GM18502 (cell line): ENCODE measurements around the gene NUDT7.
A peak's percentile ranks its signal among the peaks of the same experiment; 100 is the strongest.

Source experiments
- ATAC-seq: cut with Tn5 transposase; IDR thresholded peaks from one replicate; pipeline ENCODE4 v1.9.1; 2021; ENCODE audit warnings: mild to moderate bottlenecking; ENCODE audit not compliant: unreplicated experiment, poor library complexity

Gene NUDT7

DNA sequence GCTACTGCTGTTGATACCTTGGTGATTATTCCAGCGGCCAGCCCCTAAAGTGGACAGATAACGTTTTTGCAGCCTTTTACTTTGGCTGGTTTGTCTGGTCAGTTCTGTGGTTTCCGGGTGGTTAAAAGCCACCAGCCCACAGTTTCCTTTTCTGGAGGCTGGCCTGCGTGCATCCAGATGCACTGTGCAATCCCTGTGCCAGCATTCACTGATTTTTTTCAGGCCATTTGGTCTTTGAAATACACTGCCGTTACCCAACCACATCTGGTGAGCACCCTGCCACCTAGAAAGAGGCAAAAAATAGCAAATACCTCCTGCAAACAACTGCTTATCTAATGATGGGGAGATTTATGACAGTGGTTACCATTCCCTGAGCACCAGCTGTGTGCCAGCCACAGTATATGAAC lies 797 bp downstream of the NUDT7 start:
- peak; percentile 16 for ATAC-seq

DNA sequence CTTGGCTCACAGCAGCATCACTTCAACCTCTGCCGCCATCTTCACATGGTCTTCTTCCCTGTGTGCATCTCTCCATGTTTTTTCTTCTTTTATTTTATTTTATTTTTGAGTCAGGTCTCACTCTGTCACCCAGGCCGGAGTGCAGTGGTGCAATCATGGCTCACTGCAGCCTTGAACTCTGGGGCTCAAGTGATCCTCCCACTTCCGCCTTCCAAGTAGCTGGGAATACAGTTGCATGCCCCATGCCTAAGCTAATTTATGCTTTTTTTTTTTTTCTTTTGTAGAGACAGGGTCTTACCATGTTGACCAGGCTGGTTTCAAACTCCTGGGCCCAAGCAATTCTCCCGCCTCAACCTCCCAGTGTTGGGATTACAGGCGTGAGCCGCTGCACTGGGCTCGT lies 1.9 kb downstream of the NUDT7 start:
- ATAC-seq, result no peak

DNA sequence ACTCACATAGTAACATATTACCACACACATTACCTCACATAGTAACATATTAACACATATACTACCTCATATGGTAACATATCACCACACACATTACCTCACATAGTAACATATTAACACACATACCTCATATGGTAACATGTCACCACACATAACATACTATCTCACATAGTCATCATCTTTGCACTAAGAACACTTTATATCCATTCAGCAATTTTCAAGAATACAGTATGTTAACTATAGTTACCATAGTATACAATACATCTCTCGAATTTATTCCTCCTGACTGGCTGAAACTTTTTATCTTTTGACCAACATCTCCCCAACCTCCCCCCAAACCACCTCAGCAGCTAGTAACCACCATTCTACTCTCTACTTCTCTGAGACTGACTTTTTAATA lies 7.6 kb downstream of the NUDT7 start:
- no peak for ATAC-seq

DNA sequence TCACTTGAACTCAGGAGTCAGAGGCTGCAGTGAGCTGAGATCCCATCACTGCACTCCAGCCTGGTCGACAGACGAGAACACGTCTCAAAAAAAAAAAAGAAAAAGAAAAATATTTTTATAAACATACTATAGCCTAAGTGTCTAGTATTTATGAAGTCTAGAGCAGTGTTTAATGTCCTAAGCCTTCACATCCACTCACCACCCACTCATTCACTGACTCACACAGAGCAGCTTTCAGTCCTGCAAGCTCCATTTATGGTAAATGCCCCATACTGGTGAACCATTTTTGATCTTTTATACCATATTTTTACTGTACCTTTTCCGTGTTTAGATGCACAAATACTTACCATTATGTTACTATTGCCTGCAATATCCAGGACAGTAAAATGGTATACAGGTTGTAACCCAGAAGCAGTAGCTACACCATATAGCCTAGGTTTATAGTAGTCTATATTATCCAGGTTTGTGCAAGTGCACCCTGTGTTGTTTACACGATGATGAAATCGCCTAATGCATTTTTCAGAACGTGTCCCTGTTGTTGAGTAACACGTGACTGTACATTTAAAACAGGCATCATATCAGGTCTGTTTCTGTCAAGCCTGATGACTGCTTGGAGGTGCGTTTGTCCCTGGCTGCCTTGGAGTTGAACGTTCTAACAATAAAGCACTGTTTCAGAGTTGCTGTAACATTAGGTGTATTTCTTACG lies 10.1 kb downstream of the NUDT7 start:
- ATAC-seq, result no peak

DNA sequence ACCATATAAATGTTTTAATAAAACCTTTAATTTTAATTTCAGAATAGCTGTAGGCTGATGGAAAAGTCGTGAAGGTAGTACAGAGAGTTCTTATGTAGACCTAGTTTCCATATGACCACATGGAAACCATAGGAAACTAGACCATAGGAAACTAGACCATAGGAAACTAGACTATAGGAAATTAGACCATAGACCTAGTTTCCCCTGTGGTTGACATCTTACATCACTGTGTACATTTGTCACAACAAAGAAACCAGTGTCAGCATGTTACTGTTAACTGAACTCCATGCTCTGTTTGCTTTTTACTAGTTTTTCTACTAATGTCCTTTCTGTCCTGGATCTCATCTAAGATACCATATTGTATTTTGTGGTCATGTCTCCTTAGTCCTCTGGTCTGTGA lies 14.6 kb downstream of the NUDT7 start:
- peak; percentile 92 for ATAC-seq

DNA sequence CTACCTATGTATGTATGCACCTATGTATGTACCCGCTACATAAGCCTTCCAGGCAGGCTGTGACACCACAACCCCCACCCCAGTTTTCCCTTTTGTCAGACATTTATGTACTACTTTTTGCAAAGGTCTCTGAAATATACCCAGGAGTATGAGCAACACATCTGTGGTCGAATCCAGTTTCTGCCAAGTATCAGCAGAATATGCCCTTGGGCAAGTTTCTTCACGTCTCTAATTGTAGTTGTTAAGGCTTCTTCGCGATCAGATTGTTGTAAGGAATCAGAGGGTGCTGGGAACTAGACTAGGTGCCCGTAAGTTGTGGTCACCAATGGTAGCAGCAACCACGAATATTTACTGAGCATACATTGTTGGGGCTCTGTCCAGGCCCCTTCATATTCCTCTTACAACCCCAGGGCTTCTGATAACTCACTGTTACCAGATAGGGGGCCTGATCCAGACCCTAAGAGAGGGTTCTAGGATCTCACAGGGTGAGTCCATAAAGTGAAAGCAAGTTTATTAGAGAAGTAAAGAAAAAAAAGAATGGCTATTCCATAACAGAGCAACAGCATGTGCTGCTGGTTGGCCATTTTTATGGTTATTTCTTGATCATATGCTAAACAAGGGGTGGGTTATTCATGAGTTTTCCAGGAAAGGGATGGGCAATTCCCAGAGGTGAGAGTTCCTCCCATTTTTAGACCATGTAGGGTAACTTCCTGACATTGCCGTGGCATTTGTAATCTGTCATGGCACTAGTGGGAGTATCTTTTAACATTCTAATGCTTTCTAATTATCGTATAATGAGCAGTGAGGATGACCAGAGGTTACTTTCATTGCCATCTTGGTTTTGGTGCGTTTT lies 16.6 kb downstream of the NUDT7 start:
- ATAC-seq, result no peak

DNA sequence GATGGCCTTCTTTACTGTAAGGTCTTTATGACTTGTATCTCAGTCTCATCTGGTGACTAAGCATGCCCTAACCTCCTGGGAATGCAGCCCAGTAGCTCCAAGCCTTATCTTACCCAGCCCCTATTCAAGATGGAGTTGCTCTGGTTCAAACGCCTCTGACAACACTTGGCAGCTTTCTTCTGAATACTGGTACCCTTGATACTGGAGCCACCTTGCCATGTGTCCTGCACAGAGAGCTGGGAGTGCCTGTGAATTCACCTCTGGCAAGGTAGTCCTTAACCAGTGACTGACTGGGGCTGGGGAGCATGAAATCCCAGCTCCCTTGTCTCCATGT lies 17.2 kb downstream of the NUDT7 start:
- no peak for ATAC-seq

DNA sequence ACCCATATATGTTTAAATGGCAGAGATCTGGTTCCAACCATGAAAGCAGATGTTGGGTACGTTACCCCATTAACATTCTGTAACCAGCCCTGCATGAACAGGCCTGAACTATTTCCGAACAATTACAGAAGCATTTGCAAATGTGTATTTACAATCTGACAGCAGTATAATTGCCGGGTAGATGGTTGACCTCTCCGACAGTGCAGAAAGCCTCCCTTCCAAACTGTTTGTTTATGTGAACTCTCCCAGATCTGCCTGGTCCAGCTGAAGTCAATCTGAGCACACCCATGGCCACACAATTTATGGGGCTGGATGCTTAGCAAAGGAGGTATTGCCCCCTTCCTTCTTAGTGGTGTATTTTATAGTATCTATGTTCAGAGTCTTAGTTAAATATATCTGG lies 21.8 kb downstream of the NUDT7 start:
- no peak for ATAC-seq

DNA sequence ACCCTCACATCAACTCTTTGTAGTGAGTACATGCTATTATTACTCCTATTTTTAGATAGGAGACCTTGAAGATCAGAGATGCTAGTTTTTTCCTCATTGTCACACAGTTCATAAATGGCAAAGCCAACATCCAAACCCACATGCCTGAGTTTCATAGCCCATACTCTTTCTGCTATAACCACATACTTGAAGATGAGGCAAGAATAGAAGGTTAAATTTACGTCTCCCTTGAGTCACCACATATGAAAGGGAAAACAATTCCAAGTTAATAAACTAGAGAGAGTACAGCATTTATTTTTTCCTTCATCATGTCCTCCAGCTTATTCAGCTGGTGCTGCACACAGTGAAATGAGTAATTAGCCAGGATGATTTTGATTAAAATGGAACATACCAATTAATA lies 23.7 kb downstream of the NUDT7 start:
- ATAC-seq, result no peak

DNA sequence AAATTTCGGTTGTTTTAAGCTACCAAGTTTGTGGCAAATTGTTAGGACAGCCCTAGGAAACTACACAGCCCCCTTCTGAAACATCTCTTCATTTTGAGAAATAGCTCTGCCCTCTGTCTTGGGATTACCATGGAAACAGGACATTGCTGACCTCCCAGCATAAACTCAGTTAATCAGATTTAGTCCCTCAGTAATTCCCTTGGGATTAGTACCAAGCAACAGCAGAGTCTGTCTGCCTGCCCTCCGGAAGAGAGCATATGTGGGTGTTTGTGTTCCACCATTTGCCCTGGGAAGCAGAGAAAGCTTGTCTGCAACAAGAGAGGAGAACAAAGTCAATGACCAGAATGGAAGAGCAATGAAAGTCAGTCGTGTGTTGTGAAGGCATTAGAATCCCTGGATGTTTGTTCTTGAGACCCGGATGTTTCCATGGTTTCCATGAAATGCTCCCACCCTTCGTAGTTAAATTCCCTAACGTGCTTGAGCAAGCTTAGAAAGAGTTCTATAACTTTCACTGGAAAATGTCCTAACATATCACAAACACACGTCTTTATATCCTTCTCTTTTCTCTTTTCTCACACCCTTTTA lies 26.2 kb downstream of the NUDT7 start:
- no peak for ATAC-seq

DNA sequence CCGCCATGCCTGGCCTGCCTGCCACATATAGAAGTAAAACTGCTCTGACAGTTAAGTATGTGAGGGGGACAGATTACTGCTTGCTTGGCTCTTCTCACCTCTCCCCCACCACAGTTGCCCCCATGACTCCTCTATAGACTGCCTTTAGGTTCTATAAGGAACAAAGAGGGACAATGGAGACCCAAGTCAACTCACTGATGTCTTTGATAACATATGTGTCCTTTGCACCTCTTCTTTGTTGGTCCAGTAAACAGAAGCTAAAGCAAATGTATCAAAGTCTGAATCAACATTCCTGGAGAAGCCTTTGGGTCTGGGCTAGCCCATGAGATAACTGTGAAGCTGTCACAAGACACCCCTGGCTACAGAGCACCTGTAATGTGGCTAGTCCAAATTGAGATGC lies 27.1 kb downstream of the NUDT7 start:
- ATAC-seq, result no peak

DNA sequence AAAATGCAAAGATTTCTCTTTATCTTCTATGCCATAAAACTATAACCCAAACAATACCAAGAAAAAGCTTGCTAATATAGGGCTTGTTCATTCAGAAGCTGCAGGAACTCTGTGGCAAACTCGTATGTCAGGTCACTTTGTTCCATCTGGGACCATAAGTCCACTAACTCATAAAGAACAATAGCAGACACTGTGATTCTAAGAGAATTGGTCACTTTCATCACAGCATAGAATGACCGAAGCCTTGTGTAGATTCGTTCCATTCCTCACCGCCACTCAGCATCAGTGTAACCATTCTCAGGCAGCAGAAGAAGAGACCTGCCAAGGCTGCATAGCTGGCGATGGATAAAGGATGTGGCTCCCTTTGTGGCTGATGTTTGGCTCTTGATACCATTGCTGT lies 35.7 kb downstream of the NUDT7 start:
- no peak for ATAC-seq

DNA sequence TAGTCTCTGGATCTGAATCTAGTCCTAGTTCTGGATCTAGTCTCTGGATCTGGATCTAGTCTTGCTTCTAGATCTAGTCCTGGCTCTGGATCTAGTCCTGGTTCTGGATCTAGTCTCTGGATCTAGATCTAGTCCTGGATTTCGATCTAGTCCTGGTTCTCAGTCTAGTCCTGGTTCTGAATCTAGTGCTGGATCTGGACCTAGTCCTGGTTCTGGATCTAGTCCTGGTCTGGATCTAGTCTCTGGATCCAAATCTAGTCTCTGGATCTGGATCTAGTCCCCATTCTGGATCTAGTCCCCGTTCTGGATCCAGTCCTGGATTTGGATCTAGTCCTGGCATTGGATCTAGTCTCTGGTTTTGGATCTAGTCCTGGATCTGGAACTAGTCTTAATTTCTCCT lies 36.2 kb downstream of the NUDT7 start:
- ATAC-seq, result no peak

DNA sequence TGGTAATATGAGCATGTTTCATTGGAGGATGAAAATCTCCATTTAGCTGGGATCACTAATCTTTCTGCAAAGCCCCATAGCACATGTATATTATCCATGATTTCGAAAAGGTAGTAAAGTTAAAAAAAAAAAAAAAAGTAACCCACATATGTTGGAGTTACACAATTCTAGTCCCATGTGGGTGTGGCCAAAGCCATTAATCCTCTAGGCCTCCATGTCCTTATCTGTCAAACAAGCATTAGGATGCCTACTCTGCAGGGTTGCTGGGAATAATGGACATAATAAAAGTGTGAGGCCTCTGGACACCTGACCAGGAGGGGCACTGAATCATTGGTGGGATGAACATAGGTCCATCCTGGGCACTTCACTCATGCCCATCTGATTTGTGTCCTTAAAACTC lies 36.9 kb downstream of the NUDT7 start:
- no peak for ATAC-seq

DNA sequence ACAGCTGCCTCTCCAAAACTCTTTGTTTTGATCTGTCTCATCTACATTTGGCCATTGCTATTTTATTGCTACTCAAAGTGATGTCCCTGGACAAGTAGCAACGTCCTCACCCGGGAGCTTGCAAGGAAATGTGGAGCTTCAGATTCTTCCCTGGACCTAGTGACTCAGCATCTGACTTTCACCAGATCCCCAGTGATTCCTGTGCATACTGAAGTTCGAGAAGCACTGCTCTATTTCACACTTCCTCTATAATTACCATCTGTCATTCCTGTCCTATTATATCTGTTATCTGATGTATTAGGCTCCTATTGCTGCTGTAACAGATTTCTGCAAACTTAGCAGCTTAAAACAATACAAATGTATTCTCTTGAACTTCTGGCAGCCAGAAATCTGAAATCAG lies 37.5 kb downstream of the NUDT7 start:
- no peak for ATAC-seq

DNA sequence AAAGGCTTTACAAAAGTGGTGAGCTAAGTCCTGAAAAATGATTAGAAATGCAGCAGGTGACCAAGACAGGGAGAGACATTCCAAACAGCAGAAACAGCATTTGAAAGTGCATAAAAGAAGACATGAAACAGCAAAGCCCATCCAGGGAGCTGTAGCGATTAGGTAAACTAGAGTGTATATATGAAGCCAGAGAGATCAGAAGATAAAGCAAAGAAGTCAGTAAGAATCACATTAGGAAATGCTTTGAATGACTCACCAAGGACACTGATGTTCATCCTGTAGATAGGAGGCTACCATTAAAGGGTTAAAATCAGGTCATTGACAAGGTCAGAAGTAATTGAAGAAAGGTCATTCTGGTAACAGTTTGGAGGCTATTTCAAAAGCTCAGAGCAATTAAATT lies 38.5 kb downstream of the NUDT7 start:
- ATAC-seq, result no peak

DNA sequence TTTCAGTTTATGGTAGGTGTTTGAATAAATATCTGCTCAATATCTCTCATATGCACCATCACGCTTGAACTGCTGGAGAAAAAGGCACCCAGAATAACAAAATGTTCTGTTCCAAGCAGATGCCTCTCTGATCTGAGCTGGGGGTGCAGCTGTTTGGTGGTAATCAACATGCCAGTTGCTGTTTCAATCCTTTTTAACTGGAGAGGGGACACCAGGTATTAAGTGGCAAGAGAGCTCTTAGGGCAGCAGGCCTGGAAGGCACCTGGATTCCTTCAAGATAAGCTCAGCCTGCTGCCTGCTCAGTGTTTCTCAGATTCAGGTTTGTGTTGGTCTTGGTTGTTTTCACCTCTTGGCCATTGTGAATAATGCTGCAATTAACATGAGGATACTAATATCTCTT lies 38.9 kb downstream of the NUDT7 start:
- no peak for ATAC-seq

DNA sequence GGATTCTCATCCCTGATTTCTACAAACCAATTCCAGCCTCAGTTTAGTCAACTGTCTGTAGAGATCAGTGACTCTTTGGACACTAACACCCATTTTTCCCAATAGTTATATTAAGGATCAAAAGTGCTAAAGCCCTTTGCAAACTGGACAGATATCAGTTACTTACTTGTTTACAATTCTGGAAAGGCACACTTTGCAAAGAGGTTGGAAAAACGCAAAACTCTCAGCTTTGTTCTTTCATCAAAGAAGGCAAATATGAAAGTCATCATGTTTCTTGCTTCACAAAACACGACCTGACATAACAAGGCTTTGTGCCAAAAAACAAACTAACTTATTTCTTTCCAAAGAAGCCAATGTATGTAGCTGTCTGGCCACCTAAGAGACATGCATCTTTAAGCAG lies 39.9 kb downstream of the NUDT7 start:
- ATAC-seq, result no peak

DNA sequence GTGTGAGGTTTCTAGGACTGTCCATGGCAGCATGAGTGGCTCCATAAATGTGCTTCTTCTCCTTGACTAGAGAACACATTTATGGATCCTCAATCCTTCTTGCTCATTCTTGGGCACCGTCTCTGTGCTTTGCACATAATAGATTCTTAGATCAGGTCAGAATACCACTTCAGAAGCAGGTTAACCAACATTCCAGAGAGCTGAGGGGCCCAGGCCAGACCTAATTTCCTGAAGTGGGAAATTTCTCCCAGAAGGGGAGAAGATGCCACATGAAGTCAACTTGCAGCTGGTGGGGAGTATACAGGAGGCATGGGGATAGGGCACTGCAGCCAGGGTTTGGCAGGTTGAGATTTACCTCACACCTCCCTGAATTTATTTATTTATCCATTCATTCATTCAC lies 41.7 kb downstream of the NUDT7 start:
- no peak for ATAC-seq

DNA sequence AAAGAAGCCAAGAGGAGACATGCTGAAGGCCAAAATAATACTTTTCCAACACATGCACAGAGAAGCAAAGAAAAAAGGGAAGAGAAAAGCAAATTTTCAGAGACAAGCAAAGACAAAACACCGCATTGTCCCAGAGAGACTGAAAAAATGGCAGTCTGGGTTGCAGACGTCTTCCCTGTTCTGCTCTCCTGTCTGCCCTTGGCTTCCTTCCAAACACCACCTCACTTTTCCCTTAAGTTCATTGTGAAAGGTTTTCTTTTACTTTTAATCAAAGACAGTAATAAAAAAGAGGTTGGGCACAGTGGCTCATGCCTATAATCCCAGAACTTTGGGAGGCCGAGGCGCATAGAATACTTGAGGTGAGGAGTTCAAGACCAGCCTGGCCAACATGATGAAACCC lies 44.9 kb downstream of the NUDT7 start:
- ATAC-seq, result no peak

DNA sequence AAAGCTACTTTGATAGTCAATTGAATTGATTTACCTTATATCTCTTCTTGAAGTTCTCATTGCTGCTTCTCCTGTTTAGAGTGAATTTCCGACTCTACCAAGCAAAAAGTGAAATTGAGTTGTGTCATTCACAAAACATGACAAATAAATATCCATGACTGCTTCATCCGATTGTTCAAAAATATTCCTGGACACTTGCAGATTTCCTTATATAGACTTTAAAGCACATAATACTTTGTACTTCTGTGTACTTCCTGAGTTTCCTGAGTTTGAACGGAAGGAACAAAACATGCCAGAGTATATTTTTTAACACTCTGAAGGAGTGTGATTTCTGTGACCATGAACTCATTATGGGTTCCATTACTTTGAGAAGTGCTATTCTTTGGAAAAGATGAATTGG lies 45.5 kb downstream of the NUDT7 start:
- no peak for ATAC-seq
